GM18519 (cell line): ENCODE measurements around the gene PTTG1IP.

Source experiments
- ATAC-seq: cut with Tn5 transposase; IDR thresholded peaks from one replicate; pipeline ENCODE4 v1.9.1; 2021; ENCODE audit warnings: mild to moderate bottlenecking, moderate library complexity; ENCODE audit not compliant: unreplicated experiment, low FRiP score

The PTTG1IP gene

DNA sequence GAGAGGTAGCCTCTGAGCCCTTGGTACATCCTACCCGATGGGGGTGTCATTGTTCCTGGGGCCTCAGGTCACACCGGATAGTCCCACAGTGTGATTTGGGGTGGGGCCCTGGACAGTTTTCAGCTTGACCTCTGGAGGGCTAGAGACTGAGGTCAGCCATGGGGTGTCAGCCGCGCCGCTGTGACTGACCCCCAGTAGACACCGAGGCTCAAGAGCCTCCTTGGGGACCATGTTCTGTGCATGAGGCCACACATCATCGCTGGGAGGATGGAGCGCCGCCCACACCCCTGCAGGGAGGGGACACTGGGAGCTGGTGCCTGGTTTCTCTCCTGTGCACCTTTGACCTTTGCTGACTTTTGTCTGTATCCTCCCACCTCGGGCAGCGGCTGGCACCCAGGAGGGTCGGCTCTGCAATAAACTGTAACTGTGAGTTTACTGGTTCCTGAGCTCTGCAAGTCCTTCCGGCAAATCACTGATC is 24.6 kb upstream of the PTTG1IP start:
- ATAC-seq = no peak

DNA sequence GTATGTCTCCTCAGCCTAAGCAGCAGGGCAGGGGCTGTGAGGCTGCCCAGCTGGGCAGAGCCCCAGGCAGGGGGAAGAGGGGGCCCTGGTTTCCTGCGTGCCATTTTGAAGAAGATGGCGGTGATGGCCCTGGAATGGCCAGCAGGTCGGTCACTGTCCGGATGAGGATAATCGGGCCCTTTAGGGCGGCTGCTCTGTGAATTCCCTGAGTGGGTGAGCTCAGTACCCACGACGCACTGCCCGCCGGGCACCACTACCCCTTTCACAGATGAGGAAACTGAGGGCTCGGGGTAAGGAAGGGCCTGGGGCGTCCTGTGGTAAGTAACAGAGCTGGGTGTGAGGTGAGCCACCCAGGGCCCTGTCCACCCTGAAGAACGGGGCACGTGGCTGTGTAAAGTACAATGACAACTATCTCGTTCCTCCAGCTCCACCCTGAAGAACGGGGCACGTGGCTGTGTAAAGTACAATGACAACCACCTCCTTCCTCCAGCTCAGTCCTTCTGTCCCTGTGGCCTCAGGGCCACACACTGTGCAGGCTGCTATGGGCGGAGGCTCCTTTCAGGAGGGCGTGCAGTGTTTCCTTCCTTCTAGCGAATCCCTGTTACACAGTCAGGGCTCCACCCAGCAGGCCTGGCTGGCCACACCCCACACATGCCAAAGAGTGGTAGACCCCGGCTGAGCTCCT is 24.0 kb upstream of the PTTG1IP start:
- no peak for ATAC-seq

DNA sequence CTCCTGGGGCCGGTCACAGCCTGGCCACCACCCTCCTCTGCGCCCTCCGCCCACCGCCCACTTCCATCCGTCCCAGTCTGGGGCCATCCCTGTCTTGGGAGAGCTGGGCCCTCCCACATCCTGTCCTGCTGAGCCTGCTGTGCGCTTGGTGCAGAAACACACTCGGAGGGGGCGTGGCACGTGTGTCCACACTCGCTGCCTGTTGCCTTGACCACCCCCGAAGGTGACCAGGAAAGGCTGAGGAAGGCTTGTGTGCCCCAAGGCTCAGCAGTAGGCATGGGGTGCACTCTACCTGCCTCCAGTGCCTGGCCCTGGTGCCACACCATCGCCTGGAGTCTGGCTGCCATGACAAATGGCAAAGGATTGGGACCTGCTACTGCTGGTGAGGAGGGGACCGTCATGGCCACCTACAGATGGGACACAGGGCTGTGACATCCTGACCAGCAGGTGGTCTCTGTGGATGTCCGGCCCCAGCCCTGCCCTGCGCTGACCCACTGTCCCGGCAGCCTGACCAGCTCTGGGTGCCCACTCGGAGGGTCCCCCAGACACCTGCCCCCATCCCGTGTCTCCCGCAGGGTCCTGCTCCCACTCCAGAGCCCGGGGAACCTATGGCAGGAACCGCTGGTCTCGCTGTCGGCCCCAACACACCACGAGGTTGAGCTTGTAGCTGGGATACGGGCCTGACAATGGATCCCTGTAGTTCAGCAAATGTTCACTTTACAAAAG is 23.2 kb upstream of the PTTG1IP start:
- ATAC-seq = no peak

DNA sequence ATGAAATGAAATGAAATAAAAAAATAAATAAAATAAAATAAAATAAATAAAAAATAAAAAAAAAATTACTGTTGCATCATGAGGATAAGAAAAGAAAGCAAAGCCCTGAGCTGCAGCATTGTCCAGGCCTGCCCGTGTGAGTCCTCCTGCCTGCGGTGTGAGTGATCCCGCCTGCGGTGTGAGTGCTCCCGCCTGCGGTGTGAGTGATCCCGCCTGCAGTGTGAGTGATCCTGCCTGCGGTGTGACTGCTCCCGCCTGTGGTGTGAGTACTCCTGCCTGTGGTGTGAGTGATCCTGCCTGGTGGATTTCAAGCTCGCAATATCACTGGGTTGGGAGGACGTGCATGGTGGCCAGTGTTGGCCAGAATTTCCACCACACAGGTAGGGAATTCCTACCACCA is 22.4 kb upstream of the PTTG1IP start:
- ATAC-seq = no peak

DNA sequence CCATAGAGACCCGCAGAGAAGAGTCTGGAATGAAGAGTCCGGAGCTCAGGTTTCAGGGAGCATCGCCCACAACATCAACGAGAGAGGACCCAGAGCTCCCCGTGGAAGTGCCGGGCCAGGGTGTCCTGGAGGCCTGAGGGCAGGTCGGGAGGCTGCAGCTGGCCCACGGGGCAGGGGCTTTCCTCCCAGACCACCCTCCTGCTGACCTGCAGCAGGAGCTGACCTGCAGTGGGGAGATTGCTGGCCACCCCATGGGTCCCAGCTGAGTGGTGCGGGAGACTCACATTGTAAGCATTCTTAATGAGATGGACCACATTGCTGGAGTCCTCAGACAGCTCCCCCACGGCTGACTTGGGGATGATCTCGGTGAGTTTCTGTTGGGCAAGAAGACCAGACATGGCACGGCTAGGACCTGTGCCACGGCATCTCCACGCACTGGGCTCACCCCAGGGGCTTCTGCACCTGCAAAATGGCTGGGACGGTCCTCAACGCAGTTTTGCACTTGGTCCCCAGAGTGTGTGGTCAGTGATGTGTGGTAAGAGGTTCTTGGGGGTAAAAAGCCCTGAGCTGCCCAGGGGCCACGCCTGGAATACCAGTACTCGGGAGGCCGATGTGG is 21.3 kb upstream of the PTTG1IP start:
- no peak for ATAC-seq

DNA sequence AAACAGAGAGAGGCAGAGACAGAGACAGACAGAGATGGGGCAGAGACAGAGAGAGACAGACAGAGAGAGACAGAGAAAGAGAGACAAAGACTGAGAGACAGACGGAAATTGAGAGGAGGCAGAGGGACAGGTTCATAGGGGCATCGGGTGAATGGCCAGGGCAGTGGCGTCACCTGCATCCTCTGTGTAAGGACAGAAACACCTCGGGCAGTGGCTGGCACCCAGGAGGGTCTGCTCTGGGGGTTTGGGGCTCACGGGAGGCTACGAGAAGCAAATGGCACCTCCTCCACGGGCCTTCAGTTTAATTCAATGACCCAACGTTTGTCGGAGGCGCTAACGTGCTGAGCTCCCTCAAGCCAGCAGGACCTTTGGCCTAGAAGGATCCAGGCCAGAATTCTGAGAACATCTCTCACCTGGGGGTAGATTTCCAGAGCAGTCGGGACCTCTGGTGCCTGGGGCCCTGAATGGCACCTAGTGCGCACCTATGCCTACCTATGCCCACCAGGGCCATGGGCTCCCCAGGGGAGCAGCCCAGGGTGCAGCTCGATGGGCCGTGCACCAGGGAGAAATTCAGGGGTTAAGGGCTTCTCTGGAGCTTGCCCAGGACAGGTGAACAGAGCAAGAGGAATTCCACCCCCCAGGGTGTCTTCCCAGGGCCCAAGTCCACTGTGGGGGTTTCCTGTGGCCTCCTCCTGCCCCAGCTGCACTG is 20.6 kb upstream of the PTTG1IP start:
- no peak for ATAC-seq

DNA sequence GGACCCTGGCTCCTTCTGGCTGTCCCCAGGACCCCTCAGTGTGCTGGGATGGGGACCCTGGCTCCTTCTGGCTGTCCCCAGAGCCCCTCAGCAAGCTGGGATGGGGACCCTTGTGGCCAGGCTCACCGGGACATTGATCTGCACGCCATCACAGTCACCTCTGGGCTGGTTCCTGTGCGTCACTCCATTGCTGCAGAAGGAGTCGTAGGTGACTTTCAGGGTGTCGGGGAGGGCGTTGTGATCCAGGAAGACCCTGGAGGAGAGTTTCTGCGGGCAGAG is 19.7 kb upstream of the PTTG1IP start:
- no peak for ATAC-seq

DNA sequence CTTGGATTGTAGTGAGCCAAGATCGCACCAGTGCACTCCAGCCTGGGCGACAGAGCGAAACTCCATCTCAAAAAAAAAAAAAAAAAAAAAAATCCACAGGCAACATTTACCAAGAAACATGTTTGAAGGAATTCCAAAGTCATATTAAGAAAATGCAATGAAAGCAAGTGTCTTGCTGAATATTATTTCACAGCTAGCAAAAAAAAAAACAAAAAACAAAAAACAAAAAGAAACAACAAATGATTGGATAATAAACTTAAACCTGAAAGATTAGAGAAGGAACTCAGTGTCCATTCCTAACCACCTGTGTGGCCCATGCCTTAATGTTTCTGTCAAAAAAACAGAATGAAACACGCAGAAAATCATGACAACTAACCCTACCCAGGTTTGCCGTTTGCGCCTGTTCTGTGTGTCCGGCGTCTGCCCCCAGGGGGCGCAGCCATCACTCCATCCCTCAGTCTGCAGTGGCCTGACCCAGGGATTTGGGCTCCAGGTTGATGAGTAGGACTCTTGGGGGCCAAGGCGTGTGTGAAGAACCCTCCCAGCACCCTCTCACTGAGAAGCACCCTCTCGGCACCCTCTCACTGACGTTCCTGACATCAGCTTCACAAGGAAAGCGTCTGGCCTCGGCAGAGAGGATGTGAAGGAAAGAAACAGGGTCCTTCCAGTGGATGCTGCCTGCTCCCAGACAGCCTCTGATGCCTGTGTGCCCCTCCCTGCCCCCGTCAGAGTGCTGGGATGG is 19.2 kb upstream of the PTTG1IP start:
- no peak for ATAC-seq

DNA sequence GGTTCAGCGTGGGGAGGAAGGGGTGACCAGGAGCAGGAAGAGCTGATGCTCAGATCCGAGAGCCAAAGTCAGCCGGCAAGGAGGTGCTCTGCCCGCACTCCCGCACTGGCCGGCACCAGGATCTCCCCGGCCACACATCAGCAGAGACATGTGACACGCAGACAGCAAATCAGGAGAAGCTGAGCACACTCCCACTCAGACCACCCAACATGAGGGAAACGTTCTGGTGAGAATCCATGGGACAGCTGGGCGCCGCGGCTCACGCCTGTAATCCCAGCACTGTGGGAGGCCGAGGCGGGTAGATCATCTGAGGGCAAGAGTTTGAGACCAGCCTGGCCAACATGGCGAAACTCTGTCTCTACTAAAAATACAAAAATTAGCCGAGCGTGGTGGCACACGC is 18.6 kb upstream of the PTTG1IP start:
- ATAC-seq = no peak

DNA sequence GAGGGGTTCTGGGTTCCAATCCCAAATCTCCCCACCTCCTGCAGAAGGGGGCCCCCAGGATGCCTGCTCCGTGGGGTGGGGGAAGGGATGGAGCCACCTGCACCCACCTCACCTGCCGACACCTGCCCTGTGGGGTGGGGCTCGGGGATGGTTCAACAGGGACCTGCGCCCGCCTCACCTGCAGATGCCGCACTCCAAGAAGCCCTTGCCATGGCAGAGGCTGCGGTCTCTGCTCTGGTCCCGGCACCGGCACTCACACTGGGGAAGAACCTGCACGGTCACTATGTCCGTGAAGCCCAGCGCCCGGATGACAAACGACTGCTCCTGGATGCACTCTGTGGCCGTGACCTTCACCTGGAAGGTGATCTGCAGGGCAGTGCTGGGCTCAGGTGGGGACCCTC is 18.1 kb upstream of the PTTG1IP start:
- no peak for ATAC-seq

DNA sequence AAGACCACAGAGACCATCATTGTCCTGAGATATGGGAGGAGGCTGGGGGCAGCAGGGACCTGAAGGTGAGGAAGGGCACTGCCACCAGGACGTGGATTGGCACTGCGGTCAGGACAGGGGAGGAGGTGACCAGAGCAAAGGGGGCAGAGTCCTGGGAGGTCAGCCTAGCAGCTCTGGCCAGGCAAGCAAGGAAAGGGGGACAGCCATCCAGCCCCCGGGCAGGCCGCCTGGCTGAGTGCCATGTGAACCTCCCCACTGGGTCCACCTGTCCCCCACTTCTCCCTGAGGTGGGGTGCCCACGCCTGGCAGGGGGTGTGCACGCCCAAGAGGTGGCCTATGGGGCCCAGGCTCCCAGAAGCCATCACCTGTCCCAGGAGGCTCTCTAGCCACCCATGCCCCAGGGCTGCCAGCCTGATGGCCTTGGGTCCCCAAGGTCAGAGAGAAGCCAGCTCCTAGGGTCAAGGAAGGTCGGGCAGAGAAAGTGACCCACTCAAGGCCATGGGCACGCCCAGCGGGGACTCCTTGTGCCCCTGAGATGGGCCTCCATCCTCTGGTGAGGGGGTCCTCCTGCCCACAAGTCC is 17.6 kb upstream of the PTTG1IP start:
- ATAC-seq = no peak

DNA sequence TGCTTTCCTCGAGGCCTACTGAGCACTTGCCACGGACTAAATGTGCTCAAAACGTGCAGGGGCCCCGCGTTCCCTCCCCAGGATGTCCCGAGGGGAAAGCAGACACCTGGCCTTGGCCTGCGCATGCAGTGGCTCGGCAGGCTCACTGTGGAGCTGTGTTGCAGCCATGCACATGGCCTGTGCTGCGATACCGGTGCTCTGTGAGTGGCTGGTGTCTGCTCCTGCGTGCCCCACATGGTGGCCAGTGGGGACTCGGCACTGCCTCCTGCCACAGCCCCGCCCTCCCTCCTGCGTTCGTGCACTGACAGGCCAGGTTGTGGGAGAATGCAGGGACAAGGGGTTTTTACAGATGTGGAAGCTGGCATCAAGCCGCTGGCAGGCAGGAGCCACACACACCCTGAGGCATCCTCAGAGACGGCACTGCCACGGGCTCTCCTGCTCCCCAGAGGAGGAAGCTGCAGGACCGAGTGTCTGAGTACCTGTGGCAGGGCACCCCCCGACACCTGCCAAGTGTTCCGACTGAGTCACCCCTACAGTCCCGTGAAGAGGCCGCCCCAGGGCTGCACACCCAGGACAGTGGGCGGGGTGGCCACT is 16.9 kb upstream of the PTTG1IP start:
- ATAC-seq = no peak

DNA sequence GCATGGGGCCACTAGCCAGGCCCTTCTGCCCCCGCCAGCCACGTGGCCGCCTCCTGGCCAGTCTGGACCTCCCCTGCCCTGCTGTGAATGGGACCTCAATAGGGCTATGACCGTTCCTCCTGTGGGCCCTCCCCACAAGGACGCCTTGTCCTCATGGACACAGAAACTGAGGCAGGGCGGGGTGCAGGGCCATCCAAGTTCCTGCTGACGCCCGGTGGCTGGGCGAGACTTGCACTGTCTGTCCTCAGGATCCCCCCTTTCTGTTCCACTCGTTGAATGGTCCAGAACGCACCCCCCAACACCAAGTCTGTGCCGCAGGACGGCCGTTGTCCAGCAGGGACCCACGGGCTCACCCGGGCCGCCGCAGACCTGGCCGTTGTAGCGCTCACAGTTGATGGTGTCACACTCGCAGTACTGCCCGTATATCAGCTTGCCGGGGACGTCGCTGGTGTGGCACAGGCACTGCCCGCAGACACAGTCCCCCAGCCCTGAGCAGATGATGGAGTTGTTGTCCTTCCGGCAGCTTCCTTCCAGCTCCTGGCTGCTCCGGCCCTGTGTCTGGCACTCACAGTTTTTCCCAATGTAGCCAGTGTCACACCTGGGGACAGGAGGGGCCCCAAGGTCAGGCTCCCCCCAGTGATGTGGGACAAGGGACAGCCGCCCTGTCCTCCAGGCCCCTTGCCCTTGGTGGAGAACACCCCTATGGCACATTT is 16.3 kb upstream of the PTTG1IP start:
- no peak for ATAC-seq

DNA sequence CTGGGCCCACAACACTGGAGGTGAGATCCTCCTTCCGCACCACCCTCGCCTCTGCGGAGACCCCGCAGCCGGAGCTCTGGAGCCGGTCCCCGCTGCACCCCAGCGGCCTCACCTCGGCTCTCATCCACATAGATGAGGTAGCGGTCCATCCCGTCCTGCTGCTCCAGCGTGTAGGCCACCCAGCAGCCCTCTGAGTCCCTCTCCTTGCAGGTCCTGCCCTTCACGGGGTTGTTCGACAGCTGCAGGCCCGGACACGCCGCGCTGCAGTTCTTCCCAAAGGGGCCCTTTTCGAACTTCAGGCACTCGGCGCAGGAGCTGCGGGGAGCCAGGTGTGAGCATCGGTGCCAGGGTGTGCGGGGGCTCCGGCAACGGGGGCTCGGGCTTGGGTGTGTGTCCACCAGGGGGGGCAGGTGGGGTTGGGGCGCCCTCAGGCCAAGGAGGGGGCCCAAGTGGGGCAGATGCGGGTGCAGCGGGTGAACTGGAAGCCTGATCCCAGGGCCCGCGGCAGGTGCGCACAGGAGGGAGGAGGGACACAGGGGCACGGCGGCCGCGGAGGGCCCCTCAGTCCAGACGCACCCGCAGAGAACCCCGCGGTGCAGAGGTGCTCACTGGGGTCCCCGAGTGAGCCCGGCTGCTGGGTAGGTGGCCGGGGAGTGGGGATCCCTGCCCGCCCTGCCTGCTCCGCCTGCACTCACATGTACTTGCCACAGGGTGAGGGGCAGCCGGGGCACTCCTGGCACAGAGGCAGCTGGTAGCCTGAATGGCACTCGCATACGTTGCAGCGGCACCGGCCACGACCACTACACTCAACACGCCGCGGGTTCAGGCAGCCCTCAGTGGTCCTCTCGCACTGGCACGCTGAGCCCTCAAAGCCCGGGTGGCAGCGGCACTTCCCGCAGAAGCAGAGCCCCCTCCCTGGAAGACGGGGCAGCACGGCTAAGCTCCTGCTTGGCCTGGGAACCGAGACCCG is 15.4 kb upstream of the PTTG1IP start:
- ATAC-seq = no peak

DNA sequence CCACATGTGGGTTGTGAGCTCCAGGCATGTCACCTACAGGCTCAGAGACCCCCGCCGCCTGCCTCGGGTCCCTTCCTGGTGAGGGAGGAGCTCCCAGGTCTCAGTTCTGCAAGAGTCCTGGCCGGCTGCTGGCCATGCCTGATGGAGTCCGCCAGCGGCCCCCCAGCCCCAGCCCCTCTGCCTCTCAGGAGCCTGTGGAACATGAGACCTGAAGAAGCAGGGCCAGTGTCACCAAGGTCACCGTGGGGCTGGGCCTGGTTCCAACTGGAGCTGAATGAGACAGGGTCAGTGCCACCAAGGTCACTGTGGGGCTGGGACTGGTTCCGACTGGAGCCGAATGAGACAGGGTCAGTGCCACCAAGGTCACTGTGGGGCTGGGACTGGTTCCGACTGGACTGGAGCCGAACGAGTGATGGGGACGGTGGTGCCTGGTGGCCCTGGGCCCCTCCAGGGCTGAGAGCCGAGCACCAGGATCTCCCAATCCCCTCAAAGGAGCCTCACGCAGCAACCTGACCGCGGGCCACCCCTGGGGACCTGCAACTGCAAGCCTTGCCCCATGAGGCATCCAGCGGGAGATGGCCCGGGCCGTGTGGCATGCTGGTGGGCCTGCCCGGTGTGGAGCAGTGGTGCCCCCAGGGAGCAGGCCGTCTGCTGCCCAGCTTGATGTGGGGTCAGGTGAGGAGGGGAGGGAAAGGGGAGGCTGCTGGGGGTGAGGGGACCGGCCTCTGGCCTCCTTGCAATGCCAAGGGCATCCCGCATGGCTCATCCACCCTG is 14.5 kb upstream of the PTTG1IP start:
- no peak for ATAC-seq

DNA sequence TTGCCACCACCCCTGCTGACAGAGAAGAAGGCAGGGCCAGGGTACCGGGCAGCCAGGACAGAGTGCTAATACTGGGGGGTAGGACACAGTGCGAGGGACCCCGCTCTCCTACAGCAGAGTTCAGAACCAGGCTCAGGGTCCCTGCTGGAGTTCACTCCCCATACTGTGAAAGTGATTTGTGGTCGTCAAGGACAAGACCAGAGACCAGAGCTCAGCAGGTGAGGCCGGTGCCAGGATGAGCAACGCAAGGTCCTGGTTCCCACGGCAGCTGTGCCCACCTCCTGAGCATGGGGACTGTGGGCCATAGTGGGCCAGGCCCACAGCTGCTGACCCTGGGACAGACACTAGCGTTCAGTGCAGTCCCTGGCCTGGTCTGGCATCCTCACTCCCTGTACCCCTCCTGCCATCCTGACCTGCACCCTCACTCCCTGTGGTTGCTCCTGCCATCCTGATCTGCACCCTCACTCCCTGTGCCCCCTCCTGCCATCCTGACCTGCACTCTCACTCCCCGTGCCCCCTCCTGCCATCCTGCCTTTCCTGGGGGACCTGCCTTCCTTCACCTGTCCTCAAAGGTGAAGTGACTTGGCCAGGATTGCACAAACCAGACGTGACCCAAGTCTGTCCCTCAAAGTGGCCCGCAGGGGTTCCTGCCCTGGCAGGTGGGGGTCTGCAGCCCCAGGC is 13.8 kb upstream of the PTTG1IP start:
- ATAC-seq = no peak
